ENCODE measurements around the gene AP3S2. TPM values are rescaled to one million over a fixed set of nuclear protein-coding genes. Genes with fewer than 3 reads are reported as not detected.
"Not testable (repeated sequence)": the region's sequence is repeated elsewhere in the genome, so short reads cannot be mapped to it uniquely, and the experiment has no call there.

Gene AP3S2
- total RNA-seq = 10 to 100 TPM; 16.0 to 16.7 TPM

- ChIA-PET CTCF (interaction anchor here (0.9 to 1.2 kb wide), 3 partner anchors 19 to 143 kb away, joined by 3 to 7 read pairs (median 3); partner anchors contain the start of gene MESP1), POLR2A (interaction anchor here (0.6 to 1.8 kb wide), 10 partner anchors 18 to 587 kb away, joined by 3 to 9 read pairs (median 4); partner anchors contain the start of genes IDH2 and ZNF710)
Observed at GRCh38 chr15:89893696-89894447, at the start of gene AP3S2. Gene AP3S2, minus strand, starts transcription at chr15:89893994. Its CDS starts 45 bp downstream, at chr15:89893949.

GRCh38 chr15:89939910-89940309 is 46.1 kb upstream of the AP3S2 start:
- ChIA-PET POLR2A (no interaction called here), CTCF (interaction anchor here (0.8 kb wide), 1 partner anchor 179 kb away, joined by 3 read pairs; no protein-coding TSS in a partner anchor)

GRCh38 chr15:89939377-89939776 is 45.6 kb upstream of the AP3S2 start:
- CTCF ChIA-PET, POLR2A ChIA-PET: not testable (repeated sequence)

- POLR2A ChIA-PET = no interaction called here
- CTCF ChIA-PET = interaction anchor here (1.2 kb wide), 1 partner anchor 134 kb away, joined by 4 read pairs; no protein-coding TSS in a partner anchor
Observed at GRCh38 chr15:89937365-89938350, 43.9 kb upstream of the AP3S2 start.

- CTCF ChIA-PET = no interaction called here
- POLR2A ChIA-PET = no interaction called here
Observed at GRCh38 chr15:89936786-89937265, 43.0 kb upstream of the AP3S2 start.

- POLR2A ChIA-PET = no interaction called here
- CTCF ChIA-PET = interaction anchor here (1.0 kb wide), 1 partner anchor 140 kb away, joined by 3 read pairs; no protein-coding TSS in a partner anchor
Observed at GRCh38 chr15:89936051-89936785, 42.4 kb upstream of the AP3S2 start.

- ChIA-PET POLR2A (no interaction called here), CTCF (no interaction called here)
Observed at GRCh38 chr15:89932880-89933279, 39.1 kb upstream of the AP3S2 start.

GRCh38 chr15:89928421-89928820 is 34.6 kb upstream of the AP3S2 start:
- ChIA-PET CTCF (no interaction called here), POLR2A (interaction anchor here (0.7 kb wide), 1 partner anchor 36 kb away, joined by 6 read pairs; no protein-coding TSS in a partner anchor)

- ChIA-PET POLR2A (no interaction called here), CTCF (no interaction called here)
Observed at GRCh38 chr15:89926158-89926557, 32.4 kb upstream of the AP3S2 start.

- POLR2A ChIA-PET = no interaction called here
Observed at GRCh38 chr15:89917442-89918101, 23.8 kb upstream of the AP3S2 start.

GRCh38 chr15:89916660-89917059 is 22.9 kb upstream of the AP3S2 start:
- ChIA-PET POLR2A (no interaction called here), CTCF (no interaction called here)

More at GRCh38 chr15:89917442-89918101, 23.8 kb upstream of the AP3S2 start:
- CTCF ChIA-PET = no interaction called here

- CTCF ChIA-PET = no interaction called here
- POLR2A ChIA-PET = no interaction called here
Observed at GRCh38 chr15:89912674-89913396, 19.0 kb upstream of the AP3S2 start, which contains the start of gene ARPIN. Gene ARPIN, minus strand, starts transcription at chr15:89912952. Its CDS starts 117 bp downstream, at chr15:89912835.

- POLR2A ChIA-PET = no interaction called here
- CTCF ChIA-PET = no interaction called here
Observed at GRCh38 chr15:89912145-89912673, 18.4 kb upstream of the AP3S2 start.

- CTCF ChIA-PET = no interaction called here
- POLR2A ChIA-PET = no interaction called here
Observed at GRCh38 chr15:89910891-89911626, 17.3 kb upstream of the AP3S2 start.

GRCh38 chr15:89909611-89910010 is 15.8 kb upstream of the AP3S2 start:
- POLR2A ChIA-PET = no interaction called here

GRCh38 chr15:89908226-89908625 is 14.4 kb upstream of the AP3S2 start:
- ChIA-PET POLR2A (interaction anchor here (0.6 kb wide), 1 partner anchor 62 kb away, joined by 3 read pairs; no protein-coding TSS in a partner anchor), CTCF (no interaction called here)

More at GRCh38 chr15:89909611-89910010, 15.8 kb upstream of the AP3S2 start:
- CTCF ChIA-PET = no interaction called here

GRCh38 chr15:89907289-89907688 is 13.5 kb upstream of the AP3S2 start:
- CTCF ChIA-PET = no interaction called here

More at GRCh38 chr15:89907289-89907688, 13.5 kb upstream of the AP3S2 start:
- POLR2A ChIA-PET = no interaction called here
